Prostate gland (tissue), 2 donors: ENCODE results near the gene FKBP14.

ENCODE experiments used
- CTCF ChIP-seq, 4 experiments: fragments of 200-600 bp in 2 of 4; fragments of 450-650 bp in 2 of 4; sonication (generic) in 2 of 4; IDR thresholded peaks; 1 replicate in 3 of 4; 2 replicates in 1 of 4; pipeline ENCODE4 v1.5.1; 2016 to 2019; ENCODE audit warnings: antibody characterized with exemption in 4 of 4, mild to moderate bottlenecking in 2 of 4, moderate library complexity in 2 of 4
- POLR2A ChIP-seq: fragments of 450-650 bp; IDR thresholded peaks from one replicate; pipeline ENCODE4 v1.6.1; 2016; ENCODE audit warnings: antibody characterized with exemption, mild to moderate bottlenecking
- POLR2AphosphoS5 ChIP-seq: sonication (generic); formaldehyde crosslinking; IDR thresholded peaks from one replicate; pipeline ENCODE4 v1.6.1; 2017; ENCODE audit warnings: antibody characterized with exemption

GRCh38 chr7:30049173-30049572, 22.7 kb upstream of the FKBP14 start:
- TF ChIP-seq CTCF (IDR thresholded peaks at IDR 0.05) (no peak), POLR2A (no peak), POLR2AphosphoS5 (no peak)
